Measurements from ENCODE around the gene ERCC1. TPM values are rescaled to one million over a fixed set of nuclear protein-coding genes. Genes with fewer than 3 reads are reported as not detected.
A peak's percentile ranks its signal among the peaks of the same experiment; 100 is the strongest.
"Not testable (repeated sequence)": the region's sequence is repeated elsewhere in the genome, so short reads cannot be mapped to it uniquely, and the experiment has no call there.

Gene ERCC1
- total RNA-seq, 2 donors from 2014 or later: 65.0 to 68.4 TPM

GRCh38 chr19:45439569-45440258, 16.0 kb upstream of the ERCC1 start:
- DNase-seq (ENCODE audit: low spot score): peak; percentile 95
- intact Hi-C loops (cut with DNase I): loop anchor here (1.0 to 5.0 kb wide), 2 partner anchors 40 to 43 kb away; no protein-coding TSS in a partner anchor

- intact Hi-C loops (cut with DNase I): loop anchor here (1.0 to 5.0 kb wide), 2 partner anchors 40 to 43 kb away; no protein-coding TSS in a partner anchor
- no peak for DNase-seq (ENCODE audit: low spot score)
These were observed 15.5 kb upstream of the ERCC1 start for GRCh38 chr19:45439190-45439568.

- intact Hi-C loops (cut with DNase I): loop anchor here in 1 of 2 donors (5.0 kb wide), 1 partner anchor 45 kb away; no protein-coding TSS in a partner anchor
- no peak for DNase-seq (ENCODE audit: low spot score)
These were observed 13.6 kb upstream of the ERCC1 start for GRCh38 chr19:45437328-45437727.

GRCh38 chr19:45432543-45432942, 8.8 kb upstream of the ERCC1 start:
- intact Hi-C loops (cut with DNase I); DNase-seq (ENCODE audit: low spot score): not testable (repeated sequence)

GRCh38 chr19:45431008-45431407, 7.3 kb upstream of the ERCC1 start:
- intact Hi-C loops (cut with DNase I); DNase-seq (ENCODE audit: low spot score): not testable (repeated sequence)

GRCh38 chr19:45429896-45430295, 6.2 kb upstream of the ERCC1 start:
- intact Hi-C loops (cut with DNase I); DNase-seq (ENCODE audit: low spot score): not testable (repeated sequence)

- intact Hi-C loops (cut with DNase I): no loop called here
- peak; percentile 93 for DNase-seq (ENCODE audit: low spot score)
These were observed 4.9 kb upstream of the ERCC1 start for GRCh38 chr19:45428384-45429231.

GRCh38 chr19:45424191-45425058, 708 bp upstream of the ERCC1 start:
- intact Hi-C loops (cut with DNase I): no loop called here
- DNase-seq (ENCODE audit: low spot score): peak; percentile 93

- intact Hi-C loops (cut with DNase I): loop anchor here in 1 of 2 donors (2.0 kb wide), 1 partner anchor 16 kb away; the partner anchor contains the start of gene POLR1G
- no peak for DNase-seq (ENCODE audit: low spot score)
These were observed 606 bp downstream of the ERCC1 start for GRCh38 chr19:45423033-45423588.

GRCh38 chr19:45421947-45422498, 1.7 kb downstream of the ERCC1 start:
- DNase-seq (ENCODE audit: low spot score): no peak
- intact Hi-C loops (cut with DNase I): loop anchor here in 1 of 2 donors (2.0 kb wide), 1 partner anchor 15 kb away; the partner anchor contains the start of gene POLR1G

- intact Hi-C loops (cut with DNase I): no loop called here
These were observed 2.8 kb downstream of the ERCC1 start for GRCh38 chr19:45420871-45421270.

GRCh38 chr19:45420356-45420755, 3.4 kb downstream of the ERCC1 start:
- intact Hi-C loops (cut with DNase I): no loop called here
- DNase-seq (ENCODE audit: low spot score): no peak

More at GRCh38 chr19:45420871-45421270, 2.8 kb downstream of the ERCC1 start:
- DNase-seq (ENCODE audit: low spot score): no peak

GRCh38 chr19:45419895-45420294, 3.8 kb downstream of the ERCC1 start:
- intact Hi-C loops (cut with DNase I): no loop called here
- no peak for DNase-seq (ENCODE audit: low spot score)

- no peak for DNase-seq (ENCODE audit: low spot score)
- intact Hi-C loops (cut with DNase I): no loop called here
These were observed 4.3 kb downstream of the ERCC1 start for GRCh38 chr19:45419396-45419795.

- intact Hi-C loops (cut with DNase I): no loop called here
These were observed 4.9 kb downstream of the ERCC1 start for GRCh38 chr19:45418802-45419201.

GRCh38 chr19:45417151-45417550, 6.6 kb downstream of the ERCC1 start:
- intact Hi-C loops (cut with DNase I): no loop called here
- no peak for DNase-seq (ENCODE audit: low spot score)

More at GRCh38 chr19:45418802-45419201, 4.9 kb downstream of the ERCC1 start:
- no peak for DNase-seq (ENCODE audit: low spot score)

GRCh38 chr19:45414468-45414867, 9.2 kb downstream of the ERCC1 start:
- DNase-seq (ENCODE audit: low spot score): no peak
- intact Hi-C loops (cut with DNase I): no loop called here

- DNase-seq (ENCODE audit: low spot score): no peak
- intact Hi-C loops (cut with DNase I): no loop called here
These were observed 10.2 kb downstream of the ERCC1 start for GRCh38 chr19:45413497-45413896.

GRCh38 chr19:45410330-45410729, 13.4 kb downstream of the ERCC1 start:
- intact Hi-C loops (cut with DNase I); DNase-seq (ENCODE audit: low spot score): not testable (repeated sequence)

All from posterior vena cava (tissue), 2 donors.